ENCODE measurements around the gene IL17C. TPM values are rescaled to one million over a fixed set of nuclear protein-coding genes. Genes with fewer than 3 reads are reported as not detected.
A peak's percentile ranks its signal among the peaks of the same experiment; 100 is the strongest.

IL17C gene
- total and polyA plus RNA-seq, 9 of the 15 experiments (the other 6 are each of a cell fraction or from before 2014, with no cell fraction given): not detected

GRCh38 chr16:88624977-88625576 lies 13.3 kb upstream of the IL17C start:
- Histone ChIP-seq H3K36me3 (ENCODE audit: control insufficient read depth, insufficient read depth, low read length) (peaks cover 89% of the 10 kb centered on the region), H3K4me2 (ENCODE audit: insufficient read depth, low read length) (no peak overlapping the region), H3K9ac (ENCODE audit: insufficient read depth in 1 of 2, low read depth in 2 of 2, low read length in 2 of 2) (no peak overlapping the region; a peak in 1 of 4 replicates), H3K27ac (ENCODE audit: extremely low read depth, low read depth, low read length) (no peak overlapping the region), H3K9me3 (replicated peaks; ENCODE audit: control insufficient read depth, insufficient read depth, low read depth, low read length) (no peaks in the 10 kb centered on the region), H3K9me1 (ENCODE audit: control insufficient read depth, insufficient read depth, low read length) (no peaks in the 10 kb centered on the region), H4K20me1 (replicated peaks; ENCODE audit: control insufficient read depth, insufficient read depth, low read length) (peaks cover 6% of the 10 kb centered on the region; the same call in 1 of the 2 replicates), H3K79me2 (ENCODE audit: control insufficient read depth, insufficient read depth, low read length) (peaks cover 3% of the 10 kb centered on the region; the same call in 2 of the 3 replicates), H3K27me3 (ENCODE audit: control insufficient read depth in 2 of 2, insufficient read depth in 2 of 2, low read length in 2 of 2) (no peaks in the 10 kb centered on the region), H3K4me1 (replicated peaks in 1 of 2; ENCODE audit: control insufficient read depth in 2 of 2, insufficient read depth in 2 of 2, low read length in 2 of 2) (peaks cover 10 to 36% of the 10 kb centered on the region in 2 experiments; a peak in 4 of 5 replicates), H3K4me3 (no peak overlapping the region), H2AFZ (ENCODE audit: low read depth, low read length) (no peak overlapping the region)
- TF ChIP-seq ATF6 (CRISPR knock-in tag; IDR thresholded peaks at IDR 0.05) (no peak), ZBTB33 (CRISPR knock-in tag; IDR thresholded peaks at IDR 0.05) (peak; percentile 97), TARDBP (IDR thresholded peaks at IDR 0.05) (no peak)
- ATAC-seq (no peak), DNase-seq (ENCODE audit: extremely low read depth in 1 of 4, low spot score in 3 of 4) (no peak), FAIRE-seq (no peak)
- intact Hi-C loops (cut with micrococcal nuclease) (loop anchor here (5.0 kb wide), 1 partner anchor 62 kb away; the partner anchor contains the start of gene SNAI3), in situ Hi-C loops (cut with MboI) (no loop called here)
- POLR2A ChIA-PET: interaction anchor here (0.7 to 1.3 kb wide), 4 partner anchors 9 to 47 kb away, joined by 3 to 5 read pairs (median 4); no protein-coding TSS in a partner anchor
- BruUV-seq (replicated peaks): no TSS peak
- CTCF ChIA-PET (ENCODE audit: low intra/inter-chr PET ratio): no interaction called here
- WGBS (ENCODE audit: insufficient coverage, low coverage, missing lambda C conversion rate): 80% methylated on average over 17 of the region's 17 CpGs

All from K562 (cell line).